ENCODE results near the gene TRAPPC1.

The TRAPPC1 gene

GRCh38 chr17:7940743-7941142, 9.0 kb upstream of the TRAPPC1 start:
- no peak for DNase-seq (ENCODE audit: low spot score)

- DNase-seq (ENCODE audit: low spot score) = no peak
Measured at GRCh38 chr17:7940034-7940433, 8.3 kb upstream of the TRAPPC1 start.

- DNase-seq (ENCODE audit: low spot score) = no peak
Measured at GRCh38 chr17:7935859-7936258, 4.1 kb upstream of the TRAPPC1 start.

- no peak for DNase-seq (ENCODE audit: low spot score)
Measured at GRCh38 chr17:7932949-7933348, 1.2 kb upstream of the TRAPPC1 start.

GRCh38 chr17:7932483-7932891, 741 bp upstream of the TRAPPC1 start:
- DNase-seq (ENCODE audit: low spot score) = no peak

GRCh38 chr17:7930841-7931631, 710 bp downstream of the TRAPPC1 start:
- no peak for DNase-seq (ENCODE audit: low spot score)

GRCh38 chr17:7929158-7930023, 2.4 kb downstream of the TRAPPC1 start, which contains the start of gene KCNAB3:
Gene KCNAB3 (minus strand): TSS chr17:7929856. CDS start chr17:7929435, 421 bp downstream.
- DNase-seq (ENCODE audit: low spot score) = peak; percentile 85

GRCh38 chr17:7927596-7927995, 4.2 kb downstream of the TRAPPC1 start:
- DNase-seq (ENCODE audit: low spot score) = no peak

GRCh38 chr17:7922845-7923628, 8.7 kb downstream of the TRAPPC1 start:
- DNase-seq (ENCODE audit: low spot score) = no peak

GRCh38 chr17:7922269-7922844, 9.4 kb downstream of the TRAPPC1 start:
- no peak for DNase-seq (ENCODE audit: low spot score)

- DNase-seq (ENCODE audit: low spot score) = no peak
Measured at GRCh38 chr17:7916808-7917207, 14.9 kb downstream of the TRAPPC1 start.

- no peak for DNase-seq (ENCODE audit: low spot score)
Measured at GRCh38 chr17:7916385-7916682, 15.4 kb downstream of the TRAPPC1 start.

GRCh38 chr17:7915611-7916384, 15.9 kb downstream of the TRAPPC1 start, which contains the start of gene RNF227:
Gene RNF227 (minus strand): TSS chr17:7916289. CDS start chr17:7916195, 94 bp downstream.
- DNase-seq (ENCODE audit: low spot score) = peak; percentile 87

GRCh38 chr17:7915179-7915610, 16.6 kb downstream of the TRAPPC1 start:
- DNase-seq (ENCODE audit: low spot score) = no peak

GRCh38 chr17:7912927-7913524, 18.7 kb downstream of the TRAPPC1 start:
- DNase-seq (ENCODE audit: low spot score) = no peak

GRCh38 chr17:7911116-7911515, 20.6 kb downstream of the TRAPPC1 start:
- no peak for DNase-seq (ENCODE audit: low spot score)

- no peak for DNase-seq (ENCODE audit: low spot score)
Measured at GRCh38 chr17:7910711-7911110, 21.0 kb downstream of the TRAPPC1 start.

- DNase-seq (ENCODE audit: low spot score) = no peak
Measured at GRCh38 chr17:7910281-7910680, 21.5 kb downstream of the TRAPPC1 start.

GRCh38 chr17:7909089-7909488, 22.7 kb downstream of the TRAPPC1 start:
- no peak for DNase-seq (ENCODE audit: low spot score)

Measured in D341Med (cell line).